Caco-2 (cell line): Measurements from ENCODE around the gene FES. TPM values are rescaled to one million over a fixed set of nuclear protein-coding genes. Genes with fewer than 3 reads are reported as not detected.
"Not testable (repeated sequence)": the region's sequence is repeated elsewhere in the genome, so short reads cannot be mapped to it uniquely, and the experiment has no call there.

ENCODE experiments used
- BruUV-seq: library from RNA; stranded (reverse); fragments of 400-500 nt; replicated peaks from 2 replicates; lab custom pipeline; 2021; lab: Mats Ljungman, UMichigan
- CTCF ChIA-PET: fragments of 300-600 bp; sonication (Branson Sonifier 250); formaldehyde crosslinking; loops from one replicate; lab custom pipeline; 2022; ENCODE audit warnings: antibody characterized with exemption; lab: Charles Lee
- POLR2A ChIA-PET: fragments of 300-600 bp; sonication (Branson Sonifier 250); formaldehyde crosslinking; loops from one replicate; lab custom pipeline; 2022; ENCODE audit warnings: antibody characterized with exemption; lab: Charles Lee
- DNase-seq, 2 experiments: peaks; one replicate each; pipeline versions ENCODE4 v3.0.0 to v3.0.0-alpha.2; 2020 to 2022
- H3K27me3 ChIP-seq: replicated peaks from 2 replicates; pipeline ENCODE4 v1.6.0; 2011; ENCODE audit warnings: low read length; ENCODE audit not compliant: control insufficient read depth, insufficient read depth
- H3K36me3 ChIP-seq: 2 replicates; pipeline ENCODE4 v1.5.1; 2011; ENCODE audit warnings: low read length; ENCODE audit not compliant: control insufficient read depth, insufficient read depth
- H3K4me1 ChIP-seq: fragments of 250-450 bp; sonication (Bioruptor Pico); 2 replicates; pipeline ENCODE4 v1.5.1; 2020; ENCODE audit warnings: mild to moderate bottlenecking
- H3K4me3 ChIP-seq: 2 replicates; pipeline ENCODE4 v1.5.1; 2011; ENCODE audit warnings: low read depth, mild to moderate bottlenecking, control low read depth, low read length
- H3K9me3 ChIP-seq: fragments of 250-450 bp; sonication (Bioruptor Pico); 2 replicates; pipeline ENCODE4 v1.5.1; 2020; ENCODE audit warnings: mild to moderate bottlenecking, moderate library complexity
- H3K27ac Mint-ChIP-seq: one replicate; pipeline ENCODE4 v1.8.0; 2022; ENCODE audit warnings: mixed read lengths; ENCODE audit not compliant: unreplicated experiment
- H3K27me3 Mint-ChIP-seq: one replicate; pipeline ENCODE4 v1.8.0; 2022; ENCODE audit warnings: mixed read lengths; ENCODE audit not compliant: insufficient read depth, unreplicated experiment
- H3K36me3 Mint-ChIP-seq: one replicate; pipeline ENCODE4 v1.8.0; 2022; ENCODE audit warnings: mild to moderate bottlenecking, mixed read lengths; ENCODE audit not compliant: insufficient read depth, unreplicated experiment
- H3K4me1 Mint-ChIP-seq: one replicate; pipeline ENCODE4 v1.8.0; 2022; ENCODE audit warnings: low read depth, mixed read lengths; ENCODE audit not compliant: unreplicated experiment
- H3K4me3 Mint-ChIP-seq: one replicate; pipeline ENCODE4 v1.8.0; 2022; ENCODE audit warnings: mild to moderate bottlenecking, moderate library complexity, mixed read lengths; ENCODE audit not compliant: unreplicated experiment
- H3K9me3 Mint-ChIP-seq: one replicate; pipeline ENCODE4 v1.8.0; 2022; ENCODE audit warnings: mixed read lengths; ENCODE audit not compliant: unreplicated experiment
- CTCF ChIP-seq, 2 experiments: fragments of 200-600 bp in 1 of 2; IDR thresholded peaks; 1 replicate in 1 of 2; 2 replicates in 1 of 2; pipeline versions ENCODE4 v1.5.1 to v1.8.0; 2011 to 2022; ENCODE audit warnings: antibody characterized with exemption in 1 of 2, control low read depth in 1 of 2, inconsistent platforms in 1 of 2, low read depth in 1 of 2, low read length in 1 of 2, mild to moderate bottlenecking in 1 of 2, moderate library complexity in 1 of 2; ENCODE audit not compliant: insufficient read depth in 1 of 2, severe bottlenecking in 1 of 2, unreplicated experiment in 1 of 2
- intact Hi-C: fragments of 100-400 bp; cut with micrococcal nuclease; formaldehyde crosslinking; loops from one replicate; pipeline ENCODE4 v1.10.0; 2022; ENCODE audit not compliant: unreplicated experiment
- total RNA-seq: library from RNA; stranded (reverse); gene quantifications from 2 replicates; pipeline ENCODE4 v1.2.3, GENCODE V29; 2022

The FES gene
- total RNA-seq, 1 experiment from 2014 or later: 1.7 TPM

- H3K27me3 Mint-ChIP-seq: no peaks in the 10 kb centered on the region
- DNase-seq: no peak
- H3K36me3 ChIP-seq: no peaks in the 10 kb centered on the region
- H3K9me3 ChIP-seq: no peaks in the 10 kb centered on the region
- no peaks in the 10 kb centered on the region for H3K4me1 Mint-ChIP-seq
- no peak for TF ChIP-seq CTCF (IDR thresholded peaks at IDR 0.05; ENCODE audit: insufficient read depth in 1 of 2, low read depth in 1 of 2, low read length in 1 of 2, severe bottlenecking in 1 of 2, unreplicated experiment in 1 of 2)
- H3K27me3 ChIP-seq: no peaks in the 10 kb centered on the region
- no peaks in the 10 kb centered on the region for H3K9me3 Mint-ChIP-seq
- ChIA-PET CTCF (no interaction called here), POLR2A (no interaction called here)
- H3K4me3 ChIP-seq: no peak overlapping the region
- H3K36me3 Mint-ChIP-seq: no peaks in the 10 kb centered on the region
- intact Hi-C loops: no loop called here
- no TSS peak for BruUV-seq
- peaks cover 2% of the 10 kb centered on the region; the same call in 1 of the 2 replicates for H3K4me1 ChIP-seq
- no peak overlapping the region for H3K4me3 Mint-ChIP-seq
- no peak overlapping the region for H3K27ac Mint-ChIP-seq
Observed at GRCh38 chr15:90844696-90845095, 39.6 kb upstream of the FES start.

DNA sequence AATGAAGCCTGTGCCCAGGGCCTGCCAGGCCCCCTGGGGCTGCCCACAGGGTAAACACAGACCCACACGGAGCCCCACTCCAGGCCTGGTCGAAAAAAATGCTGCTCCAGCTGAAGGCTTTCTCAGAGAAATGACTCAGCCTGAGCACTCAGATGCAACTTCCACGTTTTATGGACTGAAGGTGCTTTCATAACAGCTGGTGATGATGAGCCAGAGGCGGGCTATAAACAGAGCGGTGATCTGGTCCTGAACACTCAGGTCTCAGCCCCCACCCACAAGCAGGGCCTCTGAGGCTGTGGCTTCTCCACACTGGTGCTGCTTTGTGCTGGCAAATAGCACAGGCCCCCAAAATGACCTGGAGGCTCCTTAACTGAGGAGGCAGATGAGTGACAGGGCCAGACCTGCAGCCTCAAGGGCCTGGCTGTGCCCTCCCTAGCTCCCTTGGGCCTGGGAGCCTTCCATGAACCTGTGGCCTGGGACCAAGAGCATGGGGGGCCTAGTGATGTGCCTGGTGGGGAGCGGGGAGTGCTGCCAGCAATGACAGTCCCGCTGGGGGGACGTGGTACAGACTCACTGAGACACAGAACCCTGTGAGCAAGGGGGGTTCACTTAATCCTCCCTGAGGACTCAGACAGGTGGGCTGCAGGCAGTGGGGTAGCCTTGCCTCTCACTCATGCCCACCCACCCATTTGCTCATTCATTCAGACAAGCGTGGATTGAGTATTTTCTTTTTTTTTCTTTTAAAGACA, 38.9 kb upstream of the FES start:
- no TSS peak for BruUV-seq
- H3K9me3 ChIP-seq: no peaks in the 10 kb centered on the region
- no peaks in the 10 kb centered on the region for H3K36me3 Mint-ChIP-seq
- no peak for DNase-seq
- no peaks in the 10 kb centered on the region for H3K36me3 ChIP-seq
- no peak overlapping the region for H3K4me3 ChIP-seq
- H3K27ac Mint-ChIP-seq: no peak overlapping the region
- H3K27me3 Mint-ChIP-seq: no peaks in the 10 kb centered on the region
- no peak overlapping the region for H3K4me3 Mint-ChIP-seq
- H3K4me1 Mint-ChIP-seq: no peaks in the 10 kb centered on the region
- no peaks in the 10 kb centered on the region for H3K27me3 ChIP-seq
- POLR2A ChIA-PET: no interaction called here
- CTCF ChIA-PET: interaction anchor here (0.6 kb wide), 1 partner anchor 489 kb away, joined by 4 read pairs; no protein-coding TSS in a partner anchor
- no peak for TF ChIP-seq CTCF (IDR thresholded peaks at IDR 0.05; ENCODE audit: insufficient read depth in 1 of 2, low read depth in 1 of 2, low read length in 1 of 2, severe bottlenecking in 1 of 2, unreplicated experiment in 1 of 2)
- no peaks in the 10 kb centered on the region for H3K9me3 Mint-ChIP-seq
- no peaks in the 10 kb centered on the region for H3K4me1 ChIP-seq
- intact Hi-C loops: no loop called here

GRCh38 chr15:90849424-90849823, 34.9 kb upstream of the FES start:
- H3K36me3 ChIP-seq, H3K4me1 ChIP-seq, H3K4me3 Mint-ChIP-seq, H3K4me1 Mint-ChIP-seq, BruUV-seq, H3K36me3 Mint-ChIP-seq, H3K27ac Mint-ChIP-seq, DNase-seq, H3K9me3 ChIP-seq, H3K27me3 ChIP-seq, H3K27me3 Mint-ChIP-seq, H3K9me3 Mint-ChIP-seq, CTCF ChIA-PET, POLR2A ChIA-PET, intact Hi-C loops, H3K4me3 ChIP-seq: not testable (repeated sequence)
